NCI-H748 treated with DMSO at 0.1 percent for 48 hours (cell line): ENCODE measurements around the gene ATXN7L2.

Source experiments
- DNase-seq: peaks from one replicate; lab custom pipeline; 2025; lab: John Stamatoyannopoulos, UW

ATXN7L2 gene

DNA sequence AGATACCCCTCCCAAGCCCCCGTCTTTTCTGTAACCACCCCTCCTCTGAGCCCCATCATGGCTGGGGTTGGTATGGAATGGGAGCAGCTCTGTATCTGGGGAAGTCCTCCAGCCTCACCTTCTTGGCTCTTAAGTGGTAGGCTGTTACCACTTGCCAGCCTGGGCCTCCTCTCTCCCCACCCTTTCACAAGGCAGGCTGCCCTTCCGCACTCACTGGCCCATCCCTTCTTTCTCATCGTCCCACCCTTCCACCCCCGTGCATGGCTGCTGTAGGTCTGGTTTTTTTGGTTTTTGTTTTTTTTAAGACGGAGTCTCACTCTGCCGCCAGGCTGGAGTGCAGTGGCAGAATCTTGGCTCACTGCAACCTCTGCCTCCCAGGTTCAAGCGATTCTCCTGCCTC lies 15.4 kb downstream of the ATXN7L2 start:
- DNase-seq: no peak

DNA sequence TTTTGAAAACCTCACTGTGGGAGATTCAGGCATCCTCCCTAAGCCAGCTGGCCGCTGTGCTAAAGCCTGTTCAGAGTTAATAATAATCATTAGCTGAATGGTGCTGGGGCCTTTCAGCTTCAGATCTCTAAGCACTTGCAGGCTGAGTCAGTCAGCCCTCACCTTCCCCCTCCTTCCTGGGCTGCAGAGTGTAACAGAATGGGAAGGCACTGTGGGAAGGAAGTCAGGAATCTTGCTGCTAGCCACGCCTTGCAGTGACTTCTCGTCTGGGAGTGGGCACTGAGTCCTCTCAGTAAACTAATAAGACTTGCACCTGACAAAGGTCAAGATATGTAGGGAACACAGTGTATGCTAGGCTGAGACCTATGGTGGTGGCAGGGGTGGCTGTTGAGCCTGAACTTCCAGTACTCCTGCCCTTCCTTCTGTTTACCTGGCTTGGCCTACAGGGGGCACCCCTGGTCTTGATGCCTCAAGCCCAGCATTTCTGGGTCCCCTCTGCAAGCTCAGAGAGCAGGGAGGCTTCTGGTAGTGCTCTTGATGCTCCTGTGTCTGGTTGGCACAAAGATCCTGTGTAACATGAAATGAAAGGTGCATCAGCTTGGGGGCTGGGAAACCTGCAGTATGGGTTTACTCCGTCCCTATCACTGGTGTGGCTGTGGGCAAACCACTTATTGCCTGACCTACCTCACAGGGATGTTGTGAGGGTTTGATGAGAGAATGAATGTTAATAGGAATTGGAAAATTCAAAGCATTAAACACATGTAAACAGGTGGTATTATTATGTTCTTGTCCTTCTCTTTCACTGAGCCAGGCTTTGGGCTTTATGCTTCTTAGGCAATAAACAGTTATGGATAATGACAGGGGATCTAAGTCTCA lies 16.2 kb downstream of the ATXN7L2 start:
- no peak for DNase-seq

DNA sequence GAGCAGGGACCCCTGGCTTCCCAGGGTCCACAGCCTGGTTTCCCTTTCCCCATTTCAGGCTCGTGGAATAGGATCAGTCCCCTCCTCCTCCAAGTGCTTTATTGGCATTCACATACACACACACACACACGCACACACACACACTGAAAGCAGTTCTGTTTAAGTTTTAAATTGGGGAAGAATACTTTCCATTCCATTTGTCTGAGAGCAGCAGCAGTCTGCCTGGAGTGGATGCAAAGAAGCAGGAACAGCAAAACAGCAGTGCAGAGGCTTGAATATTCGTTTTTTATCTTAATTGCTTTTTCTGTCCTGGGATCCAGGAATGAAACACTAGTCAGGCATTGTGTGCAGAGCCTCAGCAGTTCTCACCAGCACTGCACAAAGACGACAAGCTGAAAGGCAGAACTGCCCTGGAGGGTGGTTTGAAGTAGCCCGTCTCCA lies 17.3 kb downstream of the ATXN7L2 start:
- no peak for DNase-seq

DNA sequence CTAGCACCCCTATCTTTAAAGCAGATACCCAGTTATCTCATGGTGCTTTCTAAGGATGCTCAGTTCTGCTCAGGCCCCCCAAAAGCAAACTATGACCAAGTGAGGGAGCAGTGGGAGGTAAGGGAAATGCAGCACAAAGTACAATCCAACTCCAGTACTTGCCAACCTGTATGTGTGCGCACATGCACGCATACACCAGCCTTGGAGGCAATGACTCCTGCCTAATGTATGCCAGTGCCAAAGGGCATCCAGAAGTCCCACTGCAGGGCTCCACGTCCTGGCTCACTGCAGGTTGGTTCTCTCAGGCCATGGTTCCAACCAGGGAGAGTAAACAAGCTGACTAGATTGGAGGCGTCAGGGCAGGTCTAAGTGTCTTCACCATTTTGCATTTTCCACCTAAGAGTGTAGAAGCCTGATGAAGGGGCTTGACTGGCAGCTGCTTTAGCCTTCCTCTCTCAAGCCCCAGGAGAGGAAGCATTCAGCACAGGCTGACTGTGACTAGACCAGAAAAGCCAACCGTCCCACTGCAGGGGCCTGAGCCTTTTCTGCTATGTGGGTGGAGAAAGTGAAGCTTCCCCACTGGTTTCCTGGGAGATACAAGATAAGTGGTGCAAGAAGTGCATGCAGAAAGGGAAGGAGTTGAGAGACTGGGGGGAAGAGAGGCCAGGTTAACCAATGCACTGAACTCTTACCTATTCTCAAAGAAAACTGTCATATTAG lies 18.1 kb downstream of the ATXN7L2 start:
- DNase-seq: no peak

DNA sequence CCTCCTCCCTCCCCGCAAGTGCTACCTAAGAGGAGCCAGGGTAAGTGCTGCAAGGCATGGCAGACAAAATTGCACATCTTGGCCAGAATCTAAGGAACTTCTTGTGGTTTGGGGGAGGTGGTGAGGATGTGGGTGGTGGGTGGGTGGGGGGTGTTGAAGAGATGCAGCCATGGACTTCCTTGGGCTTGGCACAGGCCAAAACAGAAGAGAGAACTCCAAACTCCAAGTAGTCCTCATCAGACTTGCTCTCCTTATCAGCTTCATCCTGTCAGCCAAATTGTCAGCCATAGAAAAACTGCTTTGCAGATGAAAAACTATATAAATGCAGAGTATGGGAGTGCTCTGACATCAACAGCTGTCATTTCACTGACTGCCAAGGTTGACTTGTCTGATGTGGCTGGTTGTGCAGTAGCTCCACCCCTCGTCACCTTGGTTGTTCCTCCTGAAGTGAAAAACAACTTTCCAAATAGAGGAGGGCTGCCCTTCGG lies 18.7 kb downstream of the ATXN7L2 start:
- DNase-seq: no peak

DNA sequence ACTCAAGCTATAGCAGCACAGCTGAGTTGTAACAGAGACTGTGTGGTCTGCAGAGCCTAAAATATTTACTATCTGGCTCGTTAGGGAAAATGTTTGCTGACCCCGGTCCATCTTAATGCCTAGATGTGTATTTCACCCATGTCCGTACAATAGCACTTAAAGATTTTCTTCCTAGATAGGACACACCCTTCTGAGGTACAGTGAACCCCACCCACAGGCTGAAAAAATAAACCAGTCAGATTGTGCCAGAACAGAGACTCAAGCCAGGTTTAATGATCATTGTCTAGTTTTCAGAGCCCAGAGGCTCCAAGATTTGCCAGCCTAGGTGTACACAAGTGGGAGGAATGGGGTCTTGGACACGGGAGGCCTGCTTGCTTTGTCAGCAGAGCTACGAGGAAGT lies 20.2 kb downstream of the ATXN7L2 start:
- no peak for DNase-seq

DNA sequence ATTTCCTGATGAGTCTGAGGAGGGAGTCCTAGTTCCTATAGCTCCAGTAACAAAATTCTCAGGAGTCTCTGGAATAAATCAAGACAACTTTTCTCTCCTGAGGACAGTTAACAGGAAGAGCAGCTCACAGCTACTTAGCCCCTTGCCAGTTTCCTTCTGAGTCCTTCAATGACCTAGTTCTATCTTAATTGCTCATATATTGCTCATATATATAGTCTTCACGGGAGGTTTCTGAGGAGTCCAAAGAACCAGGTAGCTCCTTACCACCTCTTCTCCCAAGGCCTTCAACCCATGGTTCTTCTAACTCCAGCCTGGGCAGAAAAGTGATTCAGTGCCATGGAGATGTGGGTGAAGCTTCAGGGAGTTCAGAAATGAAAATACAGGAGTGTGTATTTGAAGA lies 21.3 kb downstream of the ATXN7L2 start:
- no peak for DNase-seq

DNA sequence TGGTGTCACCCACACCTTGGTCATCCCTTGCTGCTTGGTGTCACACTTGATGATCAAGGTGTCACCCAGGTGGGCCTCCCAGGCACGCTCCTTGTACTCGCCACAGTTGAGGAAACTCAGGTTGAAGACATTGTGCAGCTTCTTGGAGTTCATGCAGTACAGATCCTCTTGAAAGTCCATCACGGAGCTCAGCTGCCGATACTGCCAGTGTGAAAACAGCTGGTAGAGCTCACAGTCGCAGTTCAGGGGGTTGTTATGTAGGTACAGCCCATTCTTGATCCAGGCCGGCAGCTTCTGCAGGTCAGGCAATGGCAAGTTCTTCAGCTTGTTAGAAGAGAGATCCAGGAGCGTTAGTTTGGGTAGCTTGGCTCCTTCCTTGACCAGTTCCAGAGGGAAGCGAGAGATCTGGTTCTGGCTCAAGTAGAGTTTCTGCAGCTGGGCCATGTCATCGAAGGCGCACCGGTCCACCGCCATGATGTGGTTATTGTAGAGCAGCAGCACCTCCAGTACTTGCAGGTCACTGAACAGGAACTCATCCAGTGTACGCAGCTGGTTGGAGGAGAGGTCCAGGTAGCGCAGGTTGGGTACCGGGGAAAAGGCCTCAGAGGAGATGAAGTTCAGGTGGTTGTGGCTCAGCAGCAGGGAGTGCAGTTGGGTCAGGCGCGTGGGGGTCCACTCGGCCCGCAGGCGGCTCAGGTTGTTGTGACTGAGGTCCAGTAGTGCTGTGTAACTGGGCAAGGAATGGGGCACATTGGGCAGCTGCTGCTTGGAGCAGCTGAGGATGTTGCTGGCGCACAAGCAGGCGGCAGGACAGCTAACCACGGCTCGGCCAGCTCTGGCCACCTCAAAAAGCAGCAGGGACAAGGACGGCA lies 24.5 kb downstream of the ATXN7L2 start:
- no peak for DNase-seq

DNA sequence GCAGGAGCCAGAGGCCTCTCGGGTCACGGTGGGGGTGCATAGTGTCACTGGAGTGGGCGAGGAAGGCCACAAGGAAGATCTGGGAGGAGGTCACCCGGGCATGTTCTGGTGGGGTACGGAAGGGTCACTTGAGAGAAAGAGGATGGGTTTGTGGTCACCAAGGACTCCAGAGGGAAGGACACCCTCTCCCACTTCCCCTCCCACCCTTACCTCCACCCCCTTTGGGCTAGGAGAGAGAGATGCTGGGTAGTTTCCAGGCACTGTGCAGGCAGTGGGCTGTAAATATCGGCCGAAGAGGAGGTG lies 25.1 kb downstream of the ATXN7L2 start:
- no peak for DNase-seq

DNA sequence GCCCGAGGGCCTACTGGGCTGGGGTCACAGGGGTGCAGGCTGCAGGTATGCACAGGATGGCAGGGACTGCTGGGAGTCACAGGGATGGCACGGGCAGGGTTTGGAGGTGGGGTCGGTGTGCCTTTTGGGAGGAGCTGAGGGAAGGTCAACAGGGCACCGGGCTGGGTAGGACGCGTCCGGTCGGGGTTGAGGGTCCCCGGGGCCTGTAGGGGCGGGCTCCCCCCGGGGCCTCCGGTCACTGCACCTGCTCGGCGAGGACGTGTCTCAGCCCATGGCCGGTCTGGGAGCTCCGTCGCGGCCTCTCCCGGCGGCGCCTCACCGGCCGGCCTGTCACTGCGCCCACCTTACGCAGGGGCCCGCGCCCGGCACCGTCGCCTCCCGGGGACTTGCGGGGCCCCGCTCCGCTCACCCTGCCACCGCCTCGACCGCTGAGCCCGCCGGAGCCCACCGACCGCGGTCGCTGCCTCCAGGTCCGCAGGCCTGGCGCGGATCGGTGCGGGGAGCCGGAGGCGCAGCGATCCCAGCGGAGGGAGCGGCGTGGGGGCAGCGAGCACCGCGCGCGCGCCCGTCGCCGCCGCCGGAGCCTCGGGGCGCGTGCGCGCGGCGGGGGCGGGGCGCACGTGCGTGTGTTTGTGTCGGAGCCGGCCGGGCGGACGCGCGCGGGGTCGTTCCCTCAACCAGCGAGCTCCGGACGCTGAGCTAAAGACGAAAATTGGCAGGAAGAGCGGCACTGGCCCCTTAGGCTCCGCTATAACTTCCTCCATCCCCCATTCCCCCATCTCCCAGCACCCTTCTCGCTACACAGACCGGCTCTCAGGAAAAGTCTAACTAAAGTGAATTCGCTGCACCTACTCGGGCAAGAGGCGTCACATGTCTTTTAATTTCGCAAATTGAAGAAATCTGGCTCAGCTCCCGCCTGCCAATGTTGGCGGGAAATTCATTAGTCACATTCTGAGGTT lies 25.8 kb downstream of the ATXN7L2 start, which contains the start of gene AMIGO1:
TSS of gene AMIGO1 (minus strand) at position 552 of the 959 bp plus-strand sequence. CDS start 815 bp downstream, outside the sequence.
- peak; percentile 42 for DNase-seq

DNA sequence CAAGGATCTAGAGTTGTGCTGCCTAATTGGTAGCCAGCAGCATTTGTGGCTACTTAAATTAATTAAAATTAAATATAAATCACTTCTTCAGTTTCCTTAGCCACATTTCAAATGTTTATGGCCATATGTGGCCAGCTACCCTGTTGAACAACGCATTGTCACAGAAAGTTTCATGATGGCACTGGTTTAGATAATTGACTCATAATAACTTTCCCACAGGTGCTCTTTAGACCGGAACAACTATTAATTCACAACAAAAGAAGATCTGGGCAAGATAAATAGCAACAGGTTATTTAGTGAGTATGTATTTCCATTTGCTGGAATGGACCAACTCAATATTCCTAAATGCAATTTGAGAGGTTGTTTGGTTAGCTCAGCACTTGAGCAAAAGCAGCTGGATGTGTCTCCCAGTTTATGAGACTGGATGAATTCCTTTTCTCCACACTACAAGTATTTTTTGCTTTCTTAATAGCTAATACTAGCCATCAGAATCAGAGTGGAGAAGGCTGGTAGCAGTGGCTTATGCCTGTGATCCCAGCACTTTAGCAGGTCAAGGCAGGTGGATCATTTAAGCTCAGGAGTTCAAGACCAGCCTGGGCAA lies 29.5 kb downstream of the ATXN7L2 start:
- DNase-seq: no peak

DNA sequence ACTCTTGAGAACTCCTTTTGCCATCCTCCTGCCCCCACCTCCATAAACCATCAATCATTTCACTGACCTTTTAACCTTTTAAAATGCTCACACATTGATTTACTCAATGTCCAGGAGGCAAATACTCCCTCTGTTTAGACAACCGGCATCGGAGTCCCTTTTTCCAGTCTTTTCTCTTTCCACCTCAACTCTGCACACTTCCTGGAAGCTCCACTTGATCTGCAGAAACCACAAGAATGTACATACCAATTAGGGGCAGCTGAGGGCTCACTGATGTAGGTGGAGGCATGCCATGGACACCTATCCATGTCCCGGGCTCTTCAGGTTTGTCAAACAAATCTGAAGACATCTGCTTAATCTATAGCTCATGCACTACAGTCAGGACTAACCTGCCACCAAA lies 31.1 kb downstream of the ATXN7L2 start:
- no peak for DNase-seq

DNA sequence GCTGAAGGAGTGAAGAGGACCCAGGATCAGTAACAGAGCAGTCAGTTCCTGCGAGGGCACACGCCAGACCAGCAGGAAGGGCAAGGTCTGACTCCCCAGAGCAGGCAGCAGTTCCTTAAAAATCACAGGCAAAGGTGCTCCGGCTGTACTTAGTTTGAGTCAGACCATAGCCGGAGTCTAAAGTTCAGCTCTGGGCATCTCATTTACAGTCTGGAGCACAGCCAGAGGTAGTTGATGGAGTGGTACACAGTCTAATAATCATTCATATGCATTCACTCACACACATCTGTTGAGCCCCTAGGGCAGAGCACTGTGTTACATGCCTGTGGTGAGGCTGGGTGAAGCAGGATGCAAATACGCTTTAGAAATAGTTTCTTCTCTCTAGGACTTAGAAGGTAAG lies 33.2 kb downstream of the ATXN7L2 start:
- no peak for DNase-seq

DNA sequence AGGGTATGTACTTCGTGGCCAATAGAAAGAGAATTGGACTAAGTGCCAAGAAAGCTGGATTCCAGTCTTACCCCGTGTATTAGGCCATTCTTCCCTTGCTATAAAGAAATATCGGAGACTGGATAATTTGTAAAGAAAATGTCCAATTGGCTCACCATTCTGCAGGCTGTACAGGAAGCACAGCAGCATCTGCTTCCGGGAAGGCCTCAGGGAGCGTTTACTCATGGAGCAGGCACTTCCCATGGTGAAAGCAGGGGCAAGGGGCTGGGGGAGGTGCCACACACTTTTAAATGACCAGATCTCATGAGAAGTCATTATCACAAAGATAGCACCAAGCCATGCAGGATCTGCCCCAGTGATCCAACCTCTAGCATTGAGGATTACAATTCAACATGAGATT lies 33.6 kb downstream of the ATXN7L2 start:
- DNase-seq: no peak

DNA sequence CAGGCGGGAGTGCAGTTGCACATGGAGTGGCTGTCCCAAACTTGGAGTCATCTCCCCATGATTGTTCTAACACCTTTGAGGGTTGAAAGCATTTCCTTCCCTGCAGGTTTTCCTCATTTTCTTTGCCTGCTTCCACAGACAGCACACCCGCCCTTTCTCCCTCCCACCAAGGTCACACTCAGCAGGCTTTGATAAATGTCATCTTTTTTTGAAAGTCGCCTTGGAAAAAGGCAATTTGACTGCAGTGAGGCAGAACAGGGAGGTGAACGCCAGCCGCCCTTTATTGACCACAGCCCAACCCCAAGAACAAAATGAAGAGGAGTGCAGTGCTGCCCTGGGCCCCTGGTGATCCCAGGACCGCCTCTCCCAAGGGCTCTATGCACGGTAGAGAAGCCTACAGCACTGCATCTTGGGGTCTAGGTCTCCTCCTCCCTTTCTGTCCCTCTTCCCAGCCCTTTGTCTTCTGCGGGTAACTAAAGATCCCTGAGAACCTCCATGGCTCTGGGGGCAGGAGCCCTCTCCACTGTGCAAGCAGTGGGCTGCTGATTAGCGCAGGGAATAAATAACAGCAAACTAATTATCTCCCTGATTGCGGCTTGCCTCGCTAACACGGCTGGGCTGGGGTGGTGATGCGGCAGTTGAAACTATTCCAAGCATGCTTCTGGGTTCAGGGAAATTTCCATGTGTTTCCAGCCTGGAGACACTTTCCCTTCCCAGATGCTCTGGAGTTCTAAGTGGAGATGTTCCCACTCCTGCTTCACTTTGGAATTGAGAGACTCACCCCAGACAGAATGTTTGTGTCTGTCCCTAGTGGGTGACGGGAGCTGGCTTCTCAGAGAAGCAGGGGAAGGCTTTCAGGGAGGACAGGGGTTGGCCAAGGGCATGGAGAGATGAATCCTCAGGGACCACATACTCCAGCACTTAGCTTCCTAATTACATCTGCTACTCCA lies 37.6 kb downstream of the ATXN7L2 start:
- no peak for DNase-seq

DNA sequence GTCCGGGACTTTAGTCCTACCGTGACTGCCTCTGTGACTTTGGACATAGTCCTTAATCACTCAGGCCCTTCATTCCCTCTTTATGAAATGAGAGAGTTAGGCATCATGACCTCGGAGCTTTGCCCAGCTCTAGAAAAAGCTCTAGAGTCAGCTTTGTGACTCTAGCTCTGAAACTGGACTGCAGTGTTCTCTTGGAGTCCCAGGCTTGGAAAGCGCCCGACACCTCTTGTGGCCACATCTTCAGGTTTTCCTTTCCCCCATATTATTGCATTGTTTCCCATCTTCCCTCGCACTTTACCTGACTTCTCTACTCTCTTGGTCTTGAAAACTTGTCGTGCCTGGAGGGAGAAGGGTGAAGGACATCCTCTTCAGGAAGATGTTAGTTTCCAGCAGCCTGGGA lies 38.3 kb downstream of the ATXN7L2 start:
- DNase-seq: no peak

DNA sequence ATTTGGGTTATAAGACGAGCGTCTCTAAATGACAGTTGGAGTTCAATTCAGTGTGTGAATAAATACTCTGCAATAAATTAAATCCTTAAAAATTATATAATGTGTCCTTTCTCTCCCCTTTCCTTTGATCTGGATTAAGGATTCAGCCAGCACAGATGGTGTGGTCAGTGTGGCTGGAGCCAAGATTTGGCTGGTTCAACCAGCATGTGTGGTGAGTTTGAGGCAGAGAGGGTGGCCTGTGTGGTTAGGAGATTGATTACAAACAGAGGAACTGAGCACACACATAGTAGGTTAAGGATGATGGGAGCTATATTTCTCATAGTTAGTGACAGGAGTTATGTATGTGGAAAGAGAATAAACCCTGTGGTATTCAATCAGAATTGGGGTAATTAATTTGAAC lies 40.0 kb downstream of the ATXN7L2 start:
- no peak for DNase-seq

DNA sequence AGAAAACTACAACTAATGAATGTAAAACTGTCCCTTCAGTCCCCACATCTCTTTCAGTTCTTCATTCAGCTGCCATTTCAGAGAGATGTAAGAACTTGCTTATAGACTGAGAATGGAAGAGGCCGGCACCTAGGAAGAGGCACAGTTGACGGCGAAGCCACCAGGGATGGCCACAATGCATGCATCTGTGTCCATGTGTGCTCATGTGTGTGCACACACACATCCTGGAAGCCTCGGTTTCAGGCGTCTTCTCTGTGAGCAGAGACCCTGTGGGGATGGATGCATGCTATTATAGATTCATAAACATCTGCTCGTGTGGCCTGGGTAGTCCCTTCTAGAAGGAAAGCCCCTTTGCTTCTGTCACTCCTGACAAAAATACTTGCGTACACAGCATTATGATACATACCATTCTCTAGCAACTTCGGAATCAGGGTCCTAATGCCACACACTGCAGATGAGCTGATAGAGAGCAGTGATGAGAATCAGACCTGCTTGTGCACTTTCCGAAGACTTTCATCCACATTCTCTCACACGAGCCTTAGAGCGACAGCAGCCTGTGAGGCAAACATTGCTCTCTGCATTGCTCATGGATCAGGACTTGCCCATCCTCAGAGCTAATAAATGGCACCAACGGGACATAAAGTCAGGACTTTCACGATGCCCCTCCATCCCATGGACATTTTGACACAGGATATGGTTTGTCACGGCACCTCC lies 43.5 kb downstream of the ATXN7L2 start:
- DNase-seq: no peak
